ENCODE data around the gene ZNF805. TPM values are rescaled to one million over a fixed set of nuclear protein-coding genes. Genes with fewer than 3 reads are reported as not detected.

ZNF805 gene
- total and polyA plus RNA-seq, 2 of the 13 experiments (the other 11 are each of a cell fraction or from before 2014, with no cell fraction given), result 5.1 to 12.8 TPM

GRCh38 chr19:57240311-57241090 lies at the start of gene ZNF805 (continued):
- TF ChIP-seq TFDP2 (CRISPR knock-in tag; IDR thresholded peaks at IDR 0.05), result peak; percentile 52; the same call in 1 of the 2 replicates
- TF ChIP-seq CEBPZ (IDR thresholded peaks at IDR 0.05; ENCODE audit: low read length), result no peak
- no peak for TF ChIP-seq HOMEZ (CRISPR knock-in tag; IDR thresholded peaks at IDR 0.05; ENCODE audit: low read depth)
- peak; percentile 9; the same call in 1 of the 2 replicates for TF ChIP-seq SP5 (CRISPR knock-in tag; IDR thresholded peaks at IDR 0.05; ENCODE audit: borderline replicate concordance, low read depth)
- TF ChIP-seq ZNF569 (CRISPR knock-in tag; IDR thresholded peaks at IDR 0.05; ENCODE audit: borderline replicate concordance), result no peak
- peak; percentile 72 for TF ChIP-seq KLF12 (CRISPR knock-in tag; IDR thresholded peaks at IDR 0.05; ENCODE audit: borderline replicate concordance)
- TF ChIP-seq DBP (CRISPR knock-in tag; IDR thresholded peaks at IDR 0.05; ENCODE audit: not compliant biosample characterization), result no peak
- TF ChIP-seq STAT5B (CRISPR knock-in tag; IDR thresholded peaks at IDR 0.05), result no peak
- TF ChIP-seq ZNF253 (CRISPR knock-in tag; IDR thresholded peaks at IDR 0.05; ENCODE audit: borderline replicate concordance), result no peak
- peak; percentile 73 for TF ChIP-seq DRAP1 (CRISPR knock-in tag; IDR thresholded peaks at IDR 0.05)
- no peak for TF ChIP-seq RNF219 (CRISPR knock-in tag; IDR thresholded peaks at IDR 0.05)
- no peak; the same call in 1 of the 2 replicates for TF ChIP-seq KLF9 (CRISPR knock-in tag; IDR thresholded peaks at IDR 0.05; ENCODE audit: low read depth)
- peak; percentile 76; the same call in 1 of the 2 replicates for TF ChIP-seq FOXK1 (CRISPR knock-in tag; IDR thresholded peaks at IDR 0.05; ENCODE audit: borderline replicate concordance, low read depth)
- peak; percentile 92; the same call in 1 of the 2 replicates for TF ChIP-seq IRF2 (CRISPR knock-in tag; IDR thresholded peaks at IDR 0.05)
- peak; percentile 40; the same call in 1 of the 2 replicates for TF ChIP-seq SMAD9 (CRISPR knock-in tag; IDR thresholded peaks at IDR 0.05)

Measured in HepG2 (cell line).